GM23248 (cell line): Measurements from ENCODE around the gene TECPR2. TPM values are rescaled to one million over a fixed set of nuclear protein-coding genes. Genes with fewer than 3 reads are reported as not detected.

Experiments used
- DNase-seq: peaks from one replicate; pipeline ENCODE4 v3.0.0-alpha.2; 2015
- H2AFZ ChIP-seq: fragments of 200-600 bp; sonication (generic); 2 replicates; pipeline ENCODE4 v1.6.1; 2016; ENCODE audit warnings: antibody characterized with exemption
- H3F3A ChIP-seq: fragments of 200-600 bp; sonication (generic); 2 replicates; pipeline ENCODE4 v1.6.1; 2016; ENCODE audit warnings: mild to moderate bottlenecking, antibody characterized with exemption, mixed run types; ENCODE audit not compliant: insufficient read depth
- H3K27ac ChIP-seq: fragments of 200-600 bp; sonication (generic); 2 replicates; pipeline ENCODE4 v1.5.1; 2016; ENCODE audit warnings: mild to moderate bottlenecking
- H3K27me3 ChIP-seq: fragments of 200-600 bp; sonication (generic); replicated peaks from 2 replicates; pipeline ENCODE4 v1.6.1; 2016; ENCODE audit warnings: mild to moderate bottlenecking; ENCODE audit not compliant: insufficient read depth
- H3K36me3 ChIP-seq: fragments of 200-600 bp; sonication (generic); 2 replicates; pipeline ENCODE4 v1.6.1; 2016; ENCODE audit warnings: low read depth, mild to moderate bottlenecking
- H3K4me1 ChIP-seq: fragments of 200-600 bp; sonication (generic); 2 replicates; pipeline ENCODE4 v1.6.1; 2016; ENCODE audit warnings: mild to moderate bottlenecking; ENCODE audit not compliant: insufficient read depth
- H3K4me2 ChIP-seq: fragments of 200-600 bp; sonication (generic); one replicate; pipeline ENCODE4 v1.6.1; 2016; ENCODE audit warnings: mild to moderate bottlenecking; ENCODE audit not compliant: unreplicated experiment
- H3K4me3 ChIP-seq: fragments of 200-600 bp; sonication (generic); 2 replicates; pipeline ENCODE4 v1.5.1; 2016; ENCODE audit warnings: mild to moderate bottlenecking
- H3K79me2 ChIP-seq: fragments of 200-600 bp; sonication (generic); 2 replicates; pipeline ENCODE4 v1.6.1; 2016; ENCODE audit warnings: mild to moderate bottlenecking; ENCODE audit not compliant: insufficient read depth
- H3K9ac ChIP-seq: fragments of 200-600 bp; sonication (generic); 2 replicates; pipeline ENCODE4 v1.6.1; 2016; ENCODE audit warnings: mild to moderate bottlenecking
- H3K9me2 ChIP-seq: fragments of 200-600 bp; sonication (generic); 2 replicates; pipeline ENCODE4 v1.6.1; 2016; ENCODE audit warnings: mixed run types, mild to moderate bottlenecking, moderate library complexity; ENCODE audit not compliant: insufficient read depth
- H3K9me3 ChIP-seq: fragments of 200-600 bp; sonication (generic); one replicate; pipeline ENCODE4 v1.6.1; 2017; ENCODE audit warnings: low read depth
- H4K20me1 ChIP-seq: fragments of 200-600 bp; sonication (generic); 2 replicates; pipeline ENCODE4 v1.6.0; 2016; ENCODE audit not compliant: insufficient read depth
- EZH2 ChIP-seq: fragments of 200-600 bp; sonication (generic); IDR thresholded peaks from 2 replicates; pipeline ENCODE4 v1.6.1; 2018; ENCODE audit warnings: antibody characterized with exemption, mild to moderate bottlenecking; ENCODE audit not compliant: insufficient read depth, poor library complexity, severe bottlenecking
- EZH2phosphoT487 ChIP-seq: fragments of 200-600 bp; sonication (generic); IDR thresholded peaks from 2 replicates; pipeline ENCODE4 v1.6.1; 2018; ENCODE audit warnings: antibody characterized with exemption, moderate library complexity, mild to moderate bottlenecking, low read depth; ENCODE audit not compliant: insufficient read depth
- WGBS, 2 experiments: methylation state at CpG; one replicate each; pipeline ENCODE4 v1.1.6; 2015 to 2017; ENCODE audit warnings: low lambda C conversion rate in 2 of 2, low coverage in 1 of 2; ENCODE audit errors: missing lambda C conversion rate in 2 of 2; 5-methylcytosine and 5-hydroxymethylcytosine counted together
- in situ Hi-C: fragments of 300-500 bp; cut with MboI; formaldehyde crosslinking; loops from 2 replicates; pipeline ENCODE4 v1.15.0; 2020
- polyA plus RNA-seq: library from polyadenylated mRNA; unstranded; fragments of >200 nt; fragmentation: Nextera tagmentation; extraction: Ambion mirVana; gene quantifications from 2 replicates; pipeline ENCODE4 v1.2.1, GENCODE V29; 2016
- total RNA-seq: library from RNA; depleted of rRNA; stranded (reverse); fragments of >200 nt; shearing (Covaris generic); gene quantifications from 2 replicates; pipeline ENCODE4 v1.2.3, GENCODE V29; 2014

Gene TECPR2
- total and polyA plus RNA-seq, 2 experiments from 2014 or later, result 11.4 to 15.8 TPM

- H3K9me2 ChIP-seq, result no peaks in the 10 kb centered on the region
- 0 out of 2 replicates have a peak, but pooled peaks cover 6% of the 10 kb centered on the region for H3K36me3 ChIP-seq
- in situ Hi-C loops, result no loop called here
- DNase-seq, result no peak
- no peaks in the 10 kb centered on the region for H3K9me3 ChIP-seq
- peaks cover 4% of the 10 kb centered on the region; the same call in 1 of the 2 replicates for H3F3A ChIP-seq
- H3K4me2 ChIP-seq, result no peak overlapping the region
- H3K4me3 ChIP-seq, result no peak overlapping the region
- no peak overlapping the region for H3K9ac ChIP-seq
- H3K27me3 ChIP-seq, result no peaks in the 10 kb centered on the region
- peaks cover 98% of the 10 kb centered on the region for H3K79me2 ChIP-seq
- H4K20me1 ChIP-seq, result 0 out of 2 replicates have a peak, but pooled peaks cover 5% of the 10 kb centered on the region
- no peak for TF ChIP-seq EZH2
- TF ChIP-seq EZH2phosphoT487, result no peak
- H3K4me1 ChIP-seq, result 0 out of 2 replicates have a peak, but pooled peaks cover 3% of the 10 kb centered on the region
- H3K27ac ChIP-seq, result no peak overlapping the region
- WGBS, 2 experiments, result 77 to 82% methylated on average over 4 of the region's 4 CpGs
- no peak overlapping the region for H2AFZ ChIP-seq
These were observed 8.6 kb downstream of the TECPR2 start for GRCh38 chr14:102371361-102371760.

GRCh38 chr14:102373110-102373509 is 10.4 kb downstream of the TECPR2 start:
- Histone ChIP-seq H3K36me3 (peaks cover 21% of the 10 kb centered on the region), H2AFZ (no peak overlapping the region), H3K4me1 (no peaks in the 10 kb centered on the region), H3K79me2 (peaks cover 86% of the 10 kb centered on the region), H3F3A (peaks cover 4% of the 10 kb centered on the region; the same call in 1 of the 2 replicates), H3K9me2 (no peaks in the 10 kb centered on the region), H4K20me1 (no peaks in the 10 kb centered on the region), H3K4me2 (no peak overlapping the region), H3K27ac (no peak overlapping the region), H3K4me3 (no peak overlapping the region), H3K9me3 (no peaks in the 10 kb centered on the region), H3K27me3 (no peaks in the 10 kb centered on the region), H3K9ac (no peak overlapping the region)
- in situ Hi-C loops, result no loop called here
- WGBS, 2 experiments, result 83 to 85% methylated on average over 3 of the region's 3 CpGs
- TF ChIP-seq EZH2phosphoT487 (no peak), EZH2 (no peak)
- no peak for DNase-seq

DNA sequence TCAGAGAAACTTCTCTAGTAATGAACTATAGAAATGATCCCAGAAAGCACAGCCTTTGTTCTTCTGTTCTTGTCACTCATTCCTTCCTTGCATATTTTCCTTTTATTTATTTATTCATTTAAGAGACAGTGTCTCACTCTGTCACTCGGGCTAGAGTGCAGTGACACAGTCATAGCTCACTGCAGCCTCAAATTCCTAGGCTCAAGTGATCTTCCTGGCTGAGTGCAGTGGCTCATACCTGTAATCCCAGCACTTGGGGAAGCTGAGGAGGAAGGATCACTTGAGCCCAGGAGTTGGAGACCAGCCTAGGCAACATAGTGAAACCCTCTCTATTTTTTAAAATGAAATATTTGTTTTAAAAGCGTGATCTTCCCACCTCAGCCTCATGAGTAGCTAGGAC is 11.5 kb downstream of the TECPR2 start:
- Histone ChIP-seq H3K27me3 (no peaks in the 10 kb centered on the region), H3F3A (peaks cover 4% of the 10 kb centered on the region; the same call in 1 of the 2 replicates), H3K9ac (no peak overlapping the region), H4K20me1 (no peaks in the 10 kb centered on the region), H3K4me3 (no peak overlapping the region), H3K4me1 (no peaks in the 10 kb centered on the region), H3K27ac (no peak overlapping the region), H3K79me2 (peaks cover 75% of the 10 kb centered on the region), H3K4me2 (no peak overlapping the region), H3K36me3 (peaks cover 24% of the 10 kb centered on the region), H2AFZ (no peak overlapping the region), H3K9me3 (no peaks in the 10 kb centered on the region), H3K9me2 (no peaks in the 10 kb centered on the region)
- in situ Hi-C loops, result no loop called here
- TF ChIP-seq EZH2phosphoT487, result no peak
- TF ChIP-seq EZH2, result no peak
- WGBS, 2 experiments, result 87 to 89% methylated on average over 2 of the region's 2 CpGs
- DNase-seq, result no peak

DNA sequence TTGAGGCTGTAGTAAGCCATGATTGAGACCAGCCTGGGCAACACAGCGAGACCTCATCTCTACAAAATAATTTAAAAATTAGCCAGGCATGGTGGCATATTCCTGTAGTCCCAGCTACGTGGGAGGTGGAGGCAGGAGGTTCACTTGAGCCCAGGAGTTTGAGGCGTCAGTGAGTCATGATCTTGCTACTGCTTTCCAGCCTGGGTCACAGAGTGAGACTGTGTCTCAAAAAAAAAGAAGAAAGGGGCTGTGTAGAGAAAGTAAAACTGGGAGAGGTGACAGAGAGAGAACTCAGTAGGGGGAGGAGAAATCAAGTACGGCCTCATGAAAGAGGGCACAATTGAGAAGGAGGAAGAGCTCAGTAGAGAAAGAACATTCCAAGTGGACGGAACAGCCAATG is 12.4 kb downstream of the TECPR2 start:
- Histone ChIP-seq H3K4me1 (no peaks in the 10 kb centered on the region), H3K9me2 (no peaks in the 10 kb centered on the region)
- WGBS, 2 experiments, result 94 to 95% methylated on average over 5 of the region's 5 CpGs

GRCh38 chr14:102377696-102378095 is 15.0 kb downstream of the TECPR2 start:
- Histone ChIP-seq H3F3A (peaks cover 4% of the 10 kb centered on the region; the same call in 1 of the 2 replicates), H3K9me2 (no peaks in the 10 kb centered on the region), H3K4me3 (no peak overlapping the region), H3K27ac (no peak overlapping the region), H3K9ac (no peak overlapping the region), H3K79me2 (peaks cover 41% of the 10 kb centered on the region), H3K27me3 (no peaks in the 10 kb centered on the region), H3K4me1 (no peaks in the 10 kb centered on the region), H4K20me1 (no peaks in the 10 kb centered on the region), H3K9me3 (no peaks in the 10 kb centered on the region), H2AFZ (no peak overlapping the region), H3K4me2 (no peak overlapping the region), H3K36me3 (peaks cover 26% of the 10 kb centered on the region)
- in situ Hi-C loops, result no loop called here
- TF ChIP-seq EZH2 (no peak), EZH2phosphoT487 (no peak)
- no peak for DNase-seq

More for the DNA sequence above, 12.4 kb downstream of the TECPR2 start:
- no peaks in the 10 kb centered on the region for H3K9me3 ChIP-seq
- H3K27ac ChIP-seq, result no peak overlapping the region
- no peak overlapping the region for H3K4me3 ChIP-seq
- in situ Hi-C loops, result no loop called here
- H3K36me3 ChIP-seq, result peaks cover 26% of the 10 kb centered on the region
- no peaks in the 10 kb centered on the region for H3K27me3 ChIP-seq
- H3K79me2 ChIP-seq, result peaks cover 66% of the 10 kb centered on the region
- TF ChIP-seq EZH2, result no peak
- peaks cover 4% of the 10 kb centered on the region; the same call in 1 of the 2 replicates for H3F3A ChIP-seq
- DNase-seq, result no peak
- H4K20me1 ChIP-seq, result no peaks in the 10 kb centered on the region
- no peak overlapping the region for H2AFZ ChIP-seq
- H3K9ac ChIP-seq, result no peak overlapping the region
- no peak overlapping the region for H3K4me2 ChIP-seq
